CD4-positive, alpha-beta T cell treated with Interleukin-1 beta for 1 hour (primary cell): ENCODE data around the gene ITPR3.

Experiments used
- DNase-seq, 2 donors: peaks; one replicate each; pipeline ENCODE4 v3.0.0-alpha.2; 2020 to 2022

ITPR3 gene

GRCh38 chr6:33620856-33621710, at the start of gene ITPR3:
Gene ITPR3, plus strand, starts transcription at chr6:33621322. Its CDS starts 281 bp downstream, at chr6:33621603.
- DNase-seq, result peak; percentile 78 to 82

GRCh38 chr6:33571637-33572316, 49.3 kb upstream of the ITPR3 start:
- no peak for DNase-seq

- DNase-seq, result no peak
Measured at GRCh38 chr6:33575211-33575610, 45.9 kb upstream of the ITPR3 start.

- DNase-seq, result no peak
Measured at GRCh38 chr6:33576668-33577067, 44.5 kb upstream of the ITPR3 start.

GRCh38 chr6:33577106-33577535, 44.0 kb upstream of the ITPR3 start:
- peak in 1 of 2 donors; percentile 36 for DNase-seq

- no peak for DNase-seq
Measured at GRCh38 chr6:33577718-33578117, 43.4 kb upstream of the ITPR3 start.

- DNase-seq, result no peak
Measured at GRCh38 chr6:33578164-33578563, 43.0 kb upstream of the ITPR3 start.

- DNase-seq, result peak; percentile 52 to 67
Measured at GRCh38 chr6:33578588-33579011, 42.5 kb upstream of the ITPR3 start.

- peak; percentile 86 to 87 for DNase-seq
Measured at GRCh38 chr6:33579828-33580714, 41.1 kb upstream of the ITPR3 start, which contains the start of gene BAK1. Gene BAK1, minus strand, starts transcription at chr6:33580276. Its CDS starts 2,672 bp downstream, at chr6:33577604.

GRCh38 chr6:33581186-33581585, 39.9 kb upstream of the ITPR3 start:
- DNase-seq, result no peak

GRCh38 chr6:33583591-33584155, 37.4 kb upstream of the ITPR3 start:
- no peak for DNase-seq

GRCh38 chr6:33584700-33585402, 36.3 kb upstream of the ITPR3 start:
- no peak for DNase-seq

- peak; percentile 89 to 92 for DNase-seq
Measured at GRCh38 chr6:33585403-33586107, 35.6 kb upstream of the ITPR3 start.

GRCh38 chr6:33586108-33586640, 34.9 kb upstream of the ITPR3 start:
- DNase-seq, result no peak

GRCh38 chr6:33587529-33587928, 33.6 kb upstream of the ITPR3 start:
- no peak for DNase-seq

GRCh38 chr6:33588894-33589293, 32.2 kb upstream of the ITPR3 start:
- DNase-seq, result no peak

- no peak for DNase-seq
Measured at GRCh38 chr6:33589392-33589730, 31.8 kb upstream of the ITPR3 start.

- peak; percentile 48 to 49 for DNase-seq
Measured at GRCh38 chr6:33589731-33590530, 31.2 kb upstream of the ITPR3 start.

- peak in 1 of 2 donors; percentile 16 for DNase-seq
Measured at GRCh38 chr6:33590531-33591198, 30.5 kb upstream of the ITPR3 start.
